Effector CD8-positive, alpha-beta T cell (primary cell): ENCODE measurements around the gene PCARE.

Source experiments
- DNase-seq: peaks from one replicate; lab custom pipeline; 2025; lab: John Stamatoyannopoulos, UW

The PCARE gene

GRCh38 chr2:29063056-29063455, 11.3 kb downstream of the PCARE start:
- DNase-seq = no peak

GRCh38 chr2:29062371-29062770, 12.0 kb downstream of the PCARE start:
- no peak for DNase-seq

- DNase-seq = no peak
These were observed 12.7 kb downstream of the PCARE start for GRCh38 chr2:29061616-29062015.

- no peak for DNase-seq
These were observed 13.1 kb downstream of the PCARE start for GRCh38 chr2:29061176-29061575.

- no peak for DNase-seq
These were observed 13.9 kb downstream of the PCARE start for GRCh38 chr2:29060441-29060840.

GRCh38 chr2:29059624-29060023, 14.7 kb downstream of the PCARE start:
- DNase-seq = no peak

GRCh38 chr2:29057006-29057405, 17.3 kb downstream of the PCARE start:
- no peak for DNase-seq

- no peak for DNase-seq
These were observed 17.9 kb downstream of the PCARE start for GRCh38 chr2:29056452-29056851.

- no peak for DNase-seq
These were observed 18.7 kb downstream of the PCARE start for GRCh38 chr2:29055601-29056000.

- DNase-seq = no peak
These were observed 19.9 kb downstream of the PCARE start for GRCh38 chr2:29054430-29054829.

GRCh38 chr2:29053670-29054400, 20.5 kb downstream of the PCARE start:
- DNase-seq = no peak

GRCh38 chr2:29053223-29053622, 21.1 kb downstream of the PCARE start:
- no peak for DNase-seq

GRCh38 chr2:29052807-29053206, 21.5 kb downstream of the PCARE start:
- DNase-seq = no peak

GRCh38 chr2:29051730-29052129, 22.6 kb downstream of the PCARE start:
- DNase-seq = no peak

GRCh38 chr2:29050591-29050990, 23.7 kb downstream of the PCARE start:
- DNase-seq = no peak

GRCh38 chr2:29047083-29047845, 27.1 kb downstream of the PCARE start:
- no peak for DNase-seq

- DNase-seq = no peak
These were observed 28.0 kb downstream of the PCARE start for GRCh38 chr2:29046321-29046720.

GRCh38 chr2:29044459-29044858, 29.9 kb downstream of the PCARE start:
- no peak for DNase-seq

GRCh38 chr2:29042561-29043075, 31.7 kb downstream of the PCARE start:
- no peak for DNase-seq

- DNase-seq = no peak
These were observed 33.1 kb downstream of the PCARE start for GRCh38 chr2:29041161-29041660.

- no peak for DNase-seq
These were observed 33.8 kb downstream of the PCARE start for GRCh38 chr2:29040552-29040951.

GRCh38 chr2:29039718-29040480, 34.4 kb downstream of the PCARE start:
- no peak for DNase-seq
